Measurements from ENCODE around the gene COA7. TPM values are rescaled to one million over a fixed set of nuclear protein-coding genes. Genes with fewer than 3 reads are reported as not detected.
A peak's percentile ranks its signal among the peaks of the same experiment; 100 is the strongest.

Gene COA7
- total and polyA plus RNA-seq, 2 donors from 2014 or later = 12.2 to 19.1 TPM

DNA sequence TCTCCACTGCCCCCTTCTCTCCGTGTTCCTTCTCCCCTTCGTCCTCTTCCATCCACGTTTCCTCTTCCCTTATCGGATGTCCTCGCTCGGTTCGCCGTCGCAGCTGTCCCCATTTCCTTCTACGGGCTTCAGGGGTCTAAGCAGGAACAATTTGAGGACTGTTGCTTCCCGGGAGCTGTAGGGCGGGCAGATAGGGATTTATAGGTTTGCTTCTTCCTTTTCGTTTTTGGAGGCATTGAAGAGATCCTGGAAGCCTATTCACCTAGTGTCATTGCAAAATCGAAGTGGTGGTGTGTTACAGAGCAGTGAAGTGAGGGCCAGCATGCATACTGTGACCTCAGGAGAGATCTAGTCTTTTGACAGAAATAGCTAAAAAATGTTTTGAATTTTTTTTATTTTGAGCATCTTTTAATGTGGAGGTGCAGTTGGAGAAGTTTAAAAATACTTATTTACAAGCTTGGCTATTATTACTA, 29.0 kb upstream of the COA7 start:
- Histone ChIP-seq H3K36me3 (ENCODE audit: control insufficient read depth in 2 of 3, insufficient read depth in 3 of 3, low read length in 3 of 3) (no peaks in the 10 kb centered on the region), H3K9ac (ENCODE audit: low read length in 3 of 3) (peak overlapping the region; percentile 61 to 94 (median 74)), H3K4me3 (ENCODE audit: low read length in 3 of 3) (peak overlapping the region; percentile 93 to 98 (median 95)), H3K27ac (ENCODE audit: low read depth in 2 of 2, low read length in 2 of 2) (peak overlapping the region; percentile 59 to 74), H3K9me3 (ENCODE audit: control insufficient read depth in 2 of 3, insufficient read depth in 1 of 3, low read length in 3 of 3) (no peaks in the 10 kb centered on the region), H3K4me1 (ENCODE audit: control insufficient read depth in 2 of 3, insufficient read depth in 2 of 3, low read depth in 1 of 3, low read length in 3 of 3) (peaks cover 4 to 12% (median 10%) of the 10 kb centered on the region in 3 donors), H3K27me3 (ENCODE audit: control insufficient read depth, insufficient read depth, low read length) (no peaks in the 10 kb centered on the region)
- DNase-seq (peak in 3 of 5 donors; percentile 14 to 43 (median 23)), FAIRE-seq (no peak)
- TF ChIP-seq, protein P1, sequence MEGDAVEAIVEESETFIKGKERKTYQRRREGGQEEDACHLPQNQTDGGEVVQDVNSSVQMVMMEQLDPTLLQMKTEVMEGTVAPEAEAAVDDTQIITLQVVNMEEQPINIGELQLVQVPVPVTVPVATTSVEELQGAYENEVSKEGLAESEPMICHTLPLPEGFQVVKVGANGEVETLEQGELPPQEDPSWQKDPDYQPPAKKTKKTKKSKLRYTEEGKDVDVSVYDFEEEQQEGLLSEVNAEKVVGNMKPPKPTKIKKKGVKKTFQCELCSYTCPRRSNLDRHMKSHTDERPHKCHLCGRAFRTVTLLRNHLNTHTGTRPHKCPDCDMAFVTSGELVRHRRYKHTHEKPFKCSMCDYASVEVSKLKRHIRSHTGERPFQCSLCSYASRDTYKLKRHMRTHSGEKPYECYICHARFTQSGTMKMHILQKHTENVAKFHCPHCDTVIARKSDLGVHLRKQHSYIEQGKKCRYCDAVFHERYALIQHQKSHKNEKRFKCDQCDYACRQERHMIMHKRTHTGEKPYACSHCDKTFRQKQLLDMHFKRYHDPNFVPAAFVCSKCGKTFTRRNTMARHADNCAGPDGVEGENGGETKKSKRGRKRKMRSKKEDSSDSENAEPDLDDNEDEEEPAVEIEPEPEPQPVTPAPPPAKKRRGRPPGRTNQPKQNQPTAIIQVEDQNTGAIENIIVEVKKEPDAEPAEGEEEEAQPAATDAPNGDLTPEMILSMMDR (IDR thresholded peaks at IDR 0.05; ENCODE audit: borderline replicate concordance, extremely low read depth, insufficient read depth) = no peak
- intact Hi-C loops (cut with DNase I) = no loop called here

DNA sequence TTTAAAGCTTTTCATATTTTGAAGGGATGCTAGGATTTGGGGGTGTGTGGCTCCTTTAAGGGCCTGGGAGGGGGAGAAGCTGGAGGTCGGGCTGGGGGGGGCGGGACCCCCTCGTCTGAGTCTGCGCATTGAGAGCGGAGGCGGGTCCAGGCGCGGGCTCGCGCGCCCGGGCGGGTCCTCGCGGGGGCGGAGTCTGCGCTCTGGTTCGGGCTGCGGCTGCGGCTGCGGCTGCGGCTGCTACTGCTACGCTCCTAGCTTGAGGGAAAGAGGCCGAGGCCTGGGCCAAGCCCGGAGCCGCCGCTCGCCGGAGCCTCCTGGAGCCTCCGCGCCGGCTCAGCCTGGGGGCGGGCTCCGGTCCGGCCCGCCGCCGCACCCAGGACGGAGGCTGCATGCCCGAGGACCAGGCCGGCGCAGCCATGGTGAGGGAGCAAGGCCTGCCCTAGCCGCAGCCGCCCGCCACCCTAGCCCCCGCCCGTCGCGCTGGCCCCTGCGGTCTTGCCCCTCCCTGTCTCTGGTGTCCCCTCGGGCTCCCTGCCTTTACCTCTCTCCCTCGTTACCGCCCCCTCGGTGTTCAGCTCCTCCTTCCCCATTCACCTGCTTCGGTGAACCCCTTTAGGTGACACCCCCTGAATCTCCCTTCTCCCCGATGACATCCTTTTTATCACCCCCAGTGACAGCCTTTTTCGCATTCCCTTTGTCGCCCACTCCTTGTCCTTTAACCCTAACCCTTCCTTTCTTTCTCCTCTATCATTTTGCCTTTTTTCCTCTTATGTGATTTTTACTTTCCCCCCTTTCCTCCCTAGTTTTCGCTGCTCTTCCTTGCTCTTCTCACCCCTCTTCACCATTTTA, 28.3 kb upstream of the COA7 start, which contains the start of gene ZYG11B:
Gene ZYG11B, plus strand, starts transcription at position 189 of the 849 bp plus-strand sequence. Its CDS starts 201 bp downstream, at position 390.
- FAIRE-seq = no peak
- intact Hi-C loops (cut with DNase I) = no loop called here
- Histone ChIP-seq H3K36me3 (ENCODE audit: control insufficient read depth in 2 of 3, insufficient read depth in 3 of 3, low read length in 3 of 3) (no peaks in the 10 kb centered on the region), H3K9me3 (ENCODE audit: control insufficient read depth in 2 of 3, insufficient read depth in 1 of 3, low read length in 3 of 3) (no peaks in the 10 kb centered on the region), H3K4me3 (ENCODE audit: low read length in 3 of 3) (peak within 1 kb of the TSS; percentile 93 to 98 (median 95)), H3K27me3 (ENCODE audit: control insufficient read depth, insufficient read depth, low read length) (no peaks in the 10 kb centered on the region), H3K27ac (ENCODE audit: low read depth in 2 of 2, low read length in 2 of 2) (peak within 1 kb of the TSS; percentile 59 to 74), H3K9ac (ENCODE audit: low read length in 3 of 3) (peak within 1 kb of the TSS; percentile 73 to 94 (median 74)), H3K4me1 (ENCODE audit: control insufficient read depth in 2 of 3, insufficient read depth in 2 of 3, low read depth in 1 of 3, low read length in 3 of 3) (peaks cover 4 to 12% (median 10%) of the 10 kb centered on the region in 3 donors)
- TF ChIP-seq, protein P1 (IDR thresholded peaks at IDR 0.05; ENCODE audit: borderline replicate concordance, extremely low read depth, insufficient read depth) = no peak
- DNase-seq = peak; percentile 92 to 96 (median 95)

DNA sequence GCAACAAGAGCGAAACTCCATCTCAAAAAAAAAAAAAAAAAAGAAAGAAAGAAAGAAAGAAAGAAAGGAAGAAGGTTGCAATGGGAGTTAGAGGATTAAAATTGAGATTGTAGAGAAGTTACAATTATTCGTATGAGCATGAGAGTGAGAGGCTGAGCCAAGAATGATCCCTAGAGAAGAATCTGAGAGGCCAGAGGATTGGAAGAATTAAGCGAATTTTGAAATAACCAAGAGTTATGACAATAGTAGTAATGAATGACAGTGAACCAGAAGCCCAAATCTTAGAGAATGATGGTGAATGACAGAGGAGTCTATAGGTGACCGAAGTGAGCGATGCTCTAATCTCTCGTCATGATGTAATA, 27.7 kb upstream of the COA7 start:
- FAIRE-seq = no peak

More for the DNA sequence above, 27.7 kb upstream of the COA7 start:
- TF ChIP-seq, protein P1 (IDR thresholded peaks at IDR 0.05; ENCODE audit: borderline replicate concordance, extremely low read depth, insufficient read depth) = no peak
- Histone ChIP-seq H3K36me3 (ENCODE audit: control insufficient read depth in 2 of 3, insufficient read depth in 3 of 3, low read length in 3 of 3) (no peaks in the 10 kb centered on the region), H3K27ac (ENCODE audit: low read depth in 2 of 2, low read length in 2 of 2) (no peak overlapping the region), H3K9me3 (ENCODE audit: control insufficient read depth in 2 of 3, insufficient read depth in 1 of 3, low read length in 3 of 3) (no peaks in the 10 kb centered on the region), H3K9ac (ENCODE audit: low read length in 3 of 3) (peak overlapping the region in 2 of 3 donors; percentile 73), H3K4me1 (ENCODE audit: control insufficient read depth in 2 of 3, insufficient read depth in 2 of 3, low read depth in 1 of 3, low read length in 3 of 3) (peaks cover 4 to 12% (median 10%) of the 10 kb centered on the region in 3 donors), H3K4me3 (ENCODE audit: low read length in 3 of 3) (peak overlapping the region; percentile 69 to 86 (median 77)), H3K27me3 (ENCODE audit: control insufficient read depth, insufficient read depth, low read length) (no peaks in the 10 kb centered on the region)
- intact Hi-C loops (cut with DNase I) = no loop called here
- DNase-seq = no peak

Data from kidney (tissue), 14 donors.